ENCODE data around the gene TIGD3.

Gene TIGD3

DNA sequence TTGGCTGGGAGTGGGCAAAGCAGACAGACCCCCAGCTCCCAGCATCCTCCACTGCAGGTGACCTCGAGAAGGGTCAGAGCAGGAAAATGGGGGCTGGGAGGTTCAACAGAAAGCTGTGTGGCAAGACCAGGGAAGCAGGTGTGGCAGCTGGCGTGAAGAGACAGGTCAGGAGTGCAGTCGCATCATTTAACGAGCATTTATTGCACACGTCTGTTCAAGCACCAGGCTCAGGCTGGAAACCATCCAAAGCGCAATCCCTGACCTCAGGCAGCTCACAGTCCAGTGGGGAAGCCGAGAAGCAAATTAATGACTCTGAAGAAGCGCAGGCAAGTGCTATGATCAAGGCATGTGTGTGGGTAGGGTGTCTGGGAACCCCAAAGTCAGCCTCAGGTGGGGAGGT lies 20.5 kb downstream of the TIGD3 start:
- no peaks in the 10 kb centered on the region for H3K4me1 Mint-ChIP-seq (ENCODE audit: low read depth)
- H3K9me3 Mint-ChIP-seq = no peaks in the 10 kb centered on the region
- no peak overlapping the region for H3K27ac Mint-ChIP-seq

DNA sequence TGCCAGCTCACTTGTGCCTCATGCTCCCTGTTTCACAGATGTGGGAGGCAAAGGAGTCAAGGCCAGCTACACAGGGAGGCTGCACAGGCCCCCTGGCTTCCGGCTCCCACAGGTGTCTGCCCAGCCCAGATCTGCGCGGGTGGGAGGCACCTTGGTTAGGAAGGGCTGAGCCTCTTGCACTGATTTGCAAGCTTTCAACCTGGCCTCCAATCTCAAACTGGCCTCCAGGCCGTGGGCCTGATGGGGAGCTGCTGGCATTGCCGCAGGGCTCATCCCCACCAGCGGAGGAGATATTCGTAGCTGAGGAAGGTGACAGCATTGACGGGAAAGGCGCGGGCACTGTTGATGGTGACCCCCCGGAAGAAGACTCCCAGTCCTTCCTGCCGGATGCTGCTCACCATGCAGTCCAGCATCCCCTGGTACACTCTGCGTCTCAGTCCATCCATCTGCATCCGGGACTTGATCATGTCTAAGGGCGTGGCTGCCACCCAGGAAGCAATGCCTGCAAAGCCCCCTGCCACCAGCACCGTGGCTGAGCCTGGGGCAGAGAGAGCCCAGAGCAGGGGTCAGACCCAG lies 21.7 kb downstream of the TIGD3 start:
- H3K9me3 Mint-ChIP-seq = no peaks in the 10 kb centered on the region
- no peaks in the 10 kb centered on the region for H3K27me3 Mint-ChIP-seq (ENCODE audit: low read depth)
- H3K27ac Mint-ChIP-seq = no peak overlapping the region
- no peaks in the 10 kb centered on the region for H3K4me1 Mint-ChIP-seq (ENCODE audit: low read depth)
- H3K4me3 Mint-ChIP-seq = no peak overlapping the region
- no peaks in the 10 kb centered on the region for H3K36me3 Mint-ChIP-seq (ENCODE audit: low read depth)

More for the DNA sequence above, 20.5 kb downstream of the TIGD3 start:
- H3K27me3 Mint-ChIP-seq (ENCODE audit: low read depth) = no peaks in the 10 kb centered on the region
- H3K36me3 Mint-ChIP-seq (ENCODE audit: low read depth) = no peaks in the 10 kb centered on the region
- H3K4me3 Mint-ChIP-seq = no peak overlapping the region

DNA sequence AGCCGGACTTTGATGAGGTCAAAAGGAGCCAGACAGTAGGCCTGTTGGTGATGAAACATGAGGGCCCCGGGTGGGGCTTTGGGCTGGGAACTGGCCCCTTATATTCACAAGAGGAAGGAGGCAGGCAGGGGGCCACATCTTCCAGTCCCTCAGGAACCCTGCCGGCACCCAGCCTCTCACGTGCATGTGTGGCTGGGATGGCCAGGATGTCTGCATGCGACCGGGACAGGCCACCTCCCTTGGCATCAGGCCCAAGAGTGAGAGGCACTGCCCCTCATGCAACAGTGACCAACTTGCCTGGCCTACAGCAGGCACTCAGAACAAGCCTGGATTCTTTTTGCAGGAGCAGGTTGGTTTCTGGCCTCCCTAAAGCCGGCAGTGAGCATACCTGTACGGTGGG lies 22.5 kb downstream of the TIGD3 start:
- Mint-ChIP-seq H3K4me1 (ENCODE audit: low read depth) (peaks cover 5% of the 10 kb centered on the region), H3K9me3 (no peaks in the 10 kb centered on the region), H3K27me3 (ENCODE audit: low read depth) (no peaks in the 10 kb centered on the region), H3K36me3 (ENCODE audit: low read depth) (no peaks in the 10 kb centered on the region), H3K27ac (no peak overlapping the region), H3K4me3 (no peak overlapping the region)

DNA sequence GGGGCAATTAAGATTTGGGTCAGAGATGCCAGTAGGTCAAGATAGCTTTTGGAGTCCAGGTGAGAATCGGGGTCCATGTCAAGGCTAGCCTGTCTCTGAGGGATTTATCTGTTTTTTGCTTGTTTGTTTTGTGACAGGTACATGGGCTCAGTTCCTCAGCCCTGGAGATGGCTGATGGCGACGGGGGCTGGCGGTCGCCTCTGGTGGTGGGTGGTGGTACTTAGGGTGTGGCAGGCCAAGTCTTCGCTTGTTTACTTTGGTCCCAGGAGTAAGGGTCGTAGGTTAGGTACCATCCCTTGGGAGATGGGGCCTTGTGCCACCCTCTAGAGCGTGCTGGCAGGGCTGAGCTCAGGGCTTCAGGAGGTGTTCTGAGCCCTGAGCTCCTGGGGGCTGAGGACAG lies 23.2 kb downstream of the TIGD3 start:
- Mint-ChIP-seq H3K36me3 (ENCODE audit: low read depth) (no peaks in the 10 kb centered on the region), H3K9me3 (no peaks in the 10 kb centered on the region), H3K27ac (no peak overlapping the region), H3K27me3 (ENCODE audit: low read depth) (no peaks in the 10 kb centered on the region), H3K4me1 (ENCODE audit: low read depth) (peaks cover 11% of the 10 kb centered on the region), H3K4me3 (no peak overlapping the region)

DNA sequence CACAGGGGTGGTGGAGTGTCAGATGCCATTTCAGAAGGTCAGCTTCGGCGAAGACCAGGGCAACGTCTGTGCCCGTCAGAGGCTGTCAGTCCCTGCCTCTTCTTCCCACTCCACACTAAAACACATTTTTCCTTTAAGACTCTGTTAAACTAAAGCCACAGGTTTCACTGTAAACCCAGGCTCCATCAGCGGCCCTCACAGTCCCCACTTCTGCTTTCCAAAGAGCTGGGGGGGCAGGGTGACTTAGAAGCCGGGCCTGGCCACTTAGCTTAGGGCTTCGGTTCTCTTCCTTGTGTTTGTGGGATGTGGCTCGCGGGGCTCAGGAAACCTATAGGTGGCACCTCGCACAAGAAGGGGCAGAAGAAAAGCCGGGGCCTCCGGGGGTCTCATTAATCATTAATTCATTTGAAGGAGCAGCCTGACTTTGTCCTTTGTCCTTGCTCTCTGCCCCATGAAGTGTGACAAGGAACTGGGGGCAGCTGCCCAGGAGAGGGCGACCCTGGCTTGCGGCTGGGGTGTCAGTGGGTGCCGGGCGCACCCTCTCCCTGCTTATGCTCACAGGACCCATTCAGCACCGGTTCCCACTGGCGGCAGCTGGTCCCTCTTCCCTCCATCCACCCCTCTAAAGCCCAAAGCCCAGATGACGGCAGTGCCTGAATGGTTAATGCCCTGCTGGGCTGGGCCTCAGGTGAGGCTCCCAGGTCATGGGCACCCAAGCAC lies 23.8 kb downstream of the TIGD3 start:
- Mint-ChIP-seq H3K9me3 (no peaks in the 10 kb centered on the region), H3K4me1 (ENCODE audit: low read depth) (peaks cover 17% of the 10 kb centered on the region), H3K36me3 (ENCODE audit: low read depth) (no peaks in the 10 kb centered on the region), H3K27me3 (ENCODE audit: low read depth) (no peaks in the 10 kb centered on the region), H3K4me3 (no peak overlapping the region), H3K27ac (no peak overlapping the region)

DNA sequence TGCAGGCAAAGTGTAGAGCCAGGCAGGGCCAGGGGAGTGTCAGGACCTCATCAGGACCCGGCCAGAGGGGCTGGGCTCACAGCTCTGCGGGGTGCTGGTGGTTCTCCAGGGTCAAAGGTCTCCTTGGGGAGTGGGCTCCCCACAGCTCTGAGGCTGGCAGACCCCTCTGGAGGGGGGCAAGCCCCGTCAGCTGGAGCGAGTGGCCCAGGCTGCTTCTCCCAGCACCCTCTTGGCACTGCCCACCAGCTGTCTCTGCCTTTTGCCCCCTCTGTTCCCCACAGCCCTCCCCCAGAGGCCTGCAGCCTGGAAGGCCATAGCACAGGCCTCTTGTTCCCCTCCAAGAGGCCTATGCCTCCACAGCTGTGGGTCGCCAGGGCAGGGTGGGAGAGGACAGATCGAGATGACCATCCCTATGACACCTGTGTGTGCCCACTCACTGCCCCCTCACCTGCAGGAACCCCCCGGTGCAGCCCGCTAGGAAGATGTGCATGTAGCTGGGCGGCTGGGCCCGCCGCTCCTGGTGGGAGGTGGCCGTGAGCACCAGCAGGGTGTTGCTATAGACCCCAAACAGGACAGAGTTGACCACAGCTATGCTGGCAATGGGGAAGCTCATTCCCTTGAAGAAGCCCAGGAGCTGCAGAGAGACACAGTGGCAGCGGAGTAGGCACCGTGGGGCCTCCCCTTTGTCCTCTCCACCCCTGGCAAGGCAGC lies 24.5 kb downstream of the TIGD3 start:
- peaks cover 23% of the 10 kb centered on the region for H3K4me1 Mint-ChIP-seq (ENCODE audit: low read depth)
- H3K36me3 Mint-ChIP-seq (ENCODE audit: low read depth) = no peaks in the 10 kb centered on the region
- H3K27ac Mint-ChIP-seq = no peak overlapping the region
- H3K27me3 Mint-ChIP-seq (ENCODE audit: low read depth) = no peaks in the 10 kb centered on the region
- H3K4me3 Mint-ChIP-seq = no peak overlapping the region
- H3K9me3 Mint-ChIP-seq = no peaks in the 10 kb centered on the region

DNA sequence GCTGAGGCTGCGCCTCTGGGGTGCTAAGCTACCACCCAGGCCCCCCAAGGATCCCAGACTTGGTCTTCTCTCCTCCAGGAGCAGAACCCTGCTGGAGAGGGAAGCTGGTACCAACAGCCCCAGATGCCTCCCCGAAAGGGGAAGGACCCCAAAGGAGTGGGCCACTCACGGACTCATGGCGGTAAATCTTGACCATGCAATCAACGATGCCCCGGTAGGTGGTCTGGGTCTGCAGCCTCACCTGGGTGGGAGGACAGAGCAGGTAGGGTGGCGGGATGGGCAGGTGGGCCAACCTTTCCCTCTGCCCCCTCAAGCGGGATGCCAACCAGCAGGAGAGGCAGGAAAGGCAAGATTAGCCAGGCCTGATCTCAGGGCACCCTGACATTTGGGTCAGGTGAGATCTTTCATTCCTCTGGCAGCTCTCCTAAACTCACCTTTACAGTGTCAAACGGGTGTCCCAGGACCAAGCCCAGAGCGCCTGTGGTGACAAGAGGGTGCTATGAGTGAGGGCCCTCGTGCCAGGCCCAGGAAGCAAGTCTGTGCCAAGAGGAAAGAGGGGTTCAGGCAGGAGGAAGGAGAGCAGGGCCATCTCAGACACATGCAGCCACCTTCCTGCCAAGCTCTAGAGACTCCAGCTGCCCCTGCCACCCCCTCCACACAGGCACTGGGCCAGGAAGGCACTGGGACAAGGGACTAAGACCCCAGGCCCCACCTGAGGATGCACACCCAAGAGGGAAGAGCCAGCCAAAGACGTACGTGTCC lies 25.3 kb downstream of the TIGD3 start:
- Mint-ChIP-seq H3K27ac (peak overlapping the region; percentile 59), H3K4me1 (ENCODE audit: low read depth) (peaks cover 30% of the 10 kb centered on the region), H3K27me3 (ENCODE audit: low read depth) (no peaks in the 10 kb centered on the region), H3K9me3 (no peaks in the 10 kb centered on the region), H3K36me3 (ENCODE audit: low read depth) (no peaks in the 10 kb centered on the region), H3K4me3 (no peak overlapping the region)

DNA sequence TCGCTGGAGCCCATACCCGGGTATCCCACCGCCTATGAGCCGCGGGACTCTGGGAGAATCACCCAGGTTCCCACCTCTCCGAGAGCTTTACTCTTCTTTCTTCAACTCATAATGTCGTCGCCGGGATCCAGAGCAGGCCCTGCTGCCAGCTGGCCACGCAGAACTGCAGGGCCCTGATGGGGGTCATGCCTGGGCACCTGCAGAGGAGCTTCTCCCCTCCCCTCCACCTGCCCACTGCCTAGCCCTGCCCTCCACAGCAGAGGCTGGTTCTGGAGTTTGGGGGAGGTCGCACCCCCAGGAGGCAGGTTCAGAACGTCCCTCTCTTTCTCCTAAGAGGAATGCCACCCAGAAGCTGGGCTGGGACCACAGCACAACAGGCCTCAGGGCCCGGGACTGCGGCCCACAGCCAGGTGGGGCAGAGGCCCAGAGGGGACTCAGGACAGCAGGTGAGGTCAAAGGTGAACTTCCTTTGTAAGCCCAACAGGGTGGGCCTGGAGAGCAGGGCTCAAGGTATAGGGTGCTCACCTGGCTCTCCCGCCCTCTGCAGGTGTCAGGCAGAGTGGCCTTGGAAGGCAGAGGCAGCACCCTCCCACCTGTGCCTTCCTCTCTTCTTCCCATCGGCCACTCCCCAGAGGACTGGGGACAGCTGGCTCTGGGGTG lies 26.0 kb downstream of the TIGD3 start:
- Mint-ChIP-seq H3K27ac (peak overlapping the region; percentile 100), H3K4me3 (no peak overlapping the region), H3K9me3 (no peaks in the 10 kb centered on the region), H3K27me3 (ENCODE audit: low read depth) (no peaks in the 10 kb centered on the region), H3K36me3 (ENCODE audit: low read depth) (no peaks in the 10 kb centered on the region), H3K4me1 (ENCODE audit: low read depth) (peaks cover 37% of the 10 kb centered on the region)

DNA sequence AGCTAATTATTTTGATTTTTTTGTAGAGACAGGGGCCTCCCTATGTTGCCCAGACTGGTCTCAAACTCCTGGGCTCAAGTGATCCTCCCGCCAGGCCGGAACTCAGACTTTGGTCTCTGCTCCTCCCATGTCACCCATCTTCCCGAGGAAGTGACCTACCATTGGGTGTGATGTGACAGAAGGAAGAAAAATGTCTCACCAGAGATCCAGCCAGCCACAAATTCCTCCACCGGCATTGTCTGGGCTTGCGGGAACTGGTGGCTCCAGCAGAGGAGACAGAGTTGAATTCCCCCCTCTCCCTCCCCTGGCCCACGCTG lies 27.1 kb downstream of the TIGD3 start:
- H3K4me1 Mint-ChIP-seq (ENCODE audit: low read depth) = peaks cover 37% of the 10 kb centered on the region
- no peaks in the 10 kb centered on the region for H3K9me3 Mint-ChIP-seq
- H3K27me3 Mint-ChIP-seq (ENCODE audit: low read depth) = no peaks in the 10 kb centered on the region
- H3K4me3 Mint-ChIP-seq = peak overlapping the region; percentile 89
- peak overlapping the region; percentile 100 for H3K27ac Mint-ChIP-seq
- H3K36me3 Mint-ChIP-seq (ENCODE audit: low read depth) = no peaks in the 10 kb centered on the region

DNA sequence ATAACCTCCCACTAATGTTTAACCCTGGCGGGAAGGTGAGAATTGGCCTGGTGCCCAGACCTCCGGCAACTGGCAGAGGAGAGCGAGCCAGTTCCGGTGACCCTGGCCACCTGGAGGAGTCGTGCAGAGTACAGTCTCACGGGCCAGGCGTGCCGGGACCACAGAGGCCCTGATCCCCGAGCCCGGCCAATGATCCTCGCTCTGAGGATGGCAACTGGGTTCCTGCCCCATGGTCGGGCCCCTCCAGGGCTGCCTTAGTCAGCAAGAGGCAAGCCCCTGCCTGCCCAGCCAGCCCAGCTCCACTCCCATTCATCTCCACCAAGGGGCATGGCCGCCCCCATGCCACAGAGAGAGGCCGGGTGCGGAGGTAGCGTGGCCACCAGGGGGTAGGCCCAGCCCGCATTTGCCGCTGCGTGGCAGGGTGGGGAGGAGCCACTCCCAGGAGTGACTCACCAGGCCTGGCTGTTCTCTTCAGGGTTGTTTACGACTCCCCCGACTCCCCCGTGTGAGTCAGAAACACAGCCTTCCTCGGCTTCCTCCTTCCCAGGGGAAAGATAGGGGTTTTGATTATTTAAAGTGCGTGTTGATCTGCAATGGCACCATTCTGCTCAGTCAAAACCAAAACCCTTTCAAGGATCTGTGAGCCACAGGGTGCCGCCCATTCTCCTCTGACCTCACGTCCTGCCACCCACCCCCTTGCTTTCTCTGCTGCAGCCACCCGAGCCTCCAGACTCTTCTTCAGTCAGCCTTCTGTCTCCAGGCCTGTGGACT lies 27.7 kb downstream of the TIGD3 start, which contains the start of gene SLC25A45:
SLC25A45 (minus strand) TSS at position 614 of the 771 bp plus-strand sequence. CDS start 695 bp downstream, outside the sequence.
- peaks cover 37% of the 10 kb centered on the region for H3K4me1 Mint-ChIP-seq (ENCODE audit: low read depth)
- no peaks in the 10 kb centered on the region for H3K36me3 Mint-ChIP-seq (ENCODE audit: low read depth)
- no peaks in the 10 kb centered on the region for H3K27me3 Mint-ChIP-seq (ENCODE audit: low read depth)
- H3K9me3 Mint-ChIP-seq = no peaks in the 10 kb centered on the region
- H3K27ac Mint-ChIP-seq = peak within 1 kb of the TSS; percentile 100
- peak within 1 kb of the TSS; percentile 89 for H3K4me3 Mint-ChIP-seq

DNA sequence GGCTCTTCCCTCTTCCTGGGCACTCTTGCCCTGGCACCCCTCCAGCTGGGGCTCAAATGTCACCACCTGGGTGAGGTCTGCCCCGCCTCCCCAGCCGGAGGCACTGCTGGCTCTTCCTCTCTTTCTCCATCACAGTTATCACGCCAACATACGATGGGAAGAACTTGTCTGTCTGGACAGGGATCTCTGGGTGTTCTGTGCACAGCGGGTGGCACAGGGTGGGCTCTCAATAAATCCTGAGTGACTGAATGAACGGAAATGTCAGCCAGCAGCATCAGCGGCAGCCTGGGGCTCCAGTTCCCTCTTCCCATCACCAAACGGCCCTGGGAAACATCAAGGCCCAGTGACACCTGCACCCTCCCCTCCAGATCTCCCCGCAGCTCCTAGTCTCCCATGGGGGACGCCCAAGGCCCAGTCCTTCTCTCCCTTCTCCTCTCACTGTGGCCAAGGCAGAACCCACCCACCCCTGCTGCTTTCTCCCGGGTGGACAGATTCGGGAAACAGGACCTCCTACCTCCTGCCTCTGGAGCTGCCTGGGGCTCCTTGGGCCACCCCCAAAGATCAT lies 28.3 kb downstream of the TIGD3 start:
- Mint-ChIP-seq H3K36me3 (ENCODE audit: low read depth) (no peaks in the 10 kb centered on the region), H3K27me3 (ENCODE audit: low read depth) (no peaks in the 10 kb centered on the region), H3K4me1 (ENCODE audit: low read depth) (peaks cover 37% of the 10 kb centered on the region), H3K4me3 (peak overlapping the region; percentile 89), H3K9me3 (no peaks in the 10 kb centered on the region), H3K27ac (peak overlapping the region; percentile 100)

DNA sequence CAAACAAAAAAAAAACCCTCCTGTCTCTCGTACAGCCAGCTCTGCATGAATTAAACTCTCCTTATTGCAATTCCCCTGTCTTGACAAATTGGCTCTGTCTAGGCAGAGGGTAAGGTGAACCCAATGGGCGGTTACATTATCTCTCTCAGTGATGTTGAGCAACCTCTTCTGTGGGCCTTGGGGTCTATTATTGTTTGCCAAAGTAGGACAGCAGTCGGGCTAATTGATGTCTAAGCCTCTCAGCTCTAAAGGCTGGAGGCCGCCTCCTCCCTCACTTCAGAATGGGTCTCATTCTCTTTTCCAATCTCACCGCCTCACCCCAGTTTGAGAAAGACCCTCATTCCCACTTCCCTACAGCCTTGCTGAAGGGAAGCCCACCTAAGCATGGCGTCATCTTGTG lies 29.2 kb downstream of the TIGD3 start:
- H3K4me1 Mint-ChIP-seq (ENCODE audit: low read depth) = peaks cover 44% of the 10 kb centered on the region
- no peaks in the 10 kb centered on the region for H3K9me3 Mint-ChIP-seq
- H3K4me3 Mint-ChIP-seq = peak overlapping the region; percentile 50
- peak overlapping the region; percentile 100 for H3K27ac Mint-ChIP-seq
- peaks cover 4% of the 10 kb centered on the region for H3K36me3 Mint-ChIP-seq (ENCODE audit: low read depth)
- no peaks in the 10 kb centered on the region for H3K27me3 Mint-ChIP-seq (ENCODE audit: low read depth)

DNA sequence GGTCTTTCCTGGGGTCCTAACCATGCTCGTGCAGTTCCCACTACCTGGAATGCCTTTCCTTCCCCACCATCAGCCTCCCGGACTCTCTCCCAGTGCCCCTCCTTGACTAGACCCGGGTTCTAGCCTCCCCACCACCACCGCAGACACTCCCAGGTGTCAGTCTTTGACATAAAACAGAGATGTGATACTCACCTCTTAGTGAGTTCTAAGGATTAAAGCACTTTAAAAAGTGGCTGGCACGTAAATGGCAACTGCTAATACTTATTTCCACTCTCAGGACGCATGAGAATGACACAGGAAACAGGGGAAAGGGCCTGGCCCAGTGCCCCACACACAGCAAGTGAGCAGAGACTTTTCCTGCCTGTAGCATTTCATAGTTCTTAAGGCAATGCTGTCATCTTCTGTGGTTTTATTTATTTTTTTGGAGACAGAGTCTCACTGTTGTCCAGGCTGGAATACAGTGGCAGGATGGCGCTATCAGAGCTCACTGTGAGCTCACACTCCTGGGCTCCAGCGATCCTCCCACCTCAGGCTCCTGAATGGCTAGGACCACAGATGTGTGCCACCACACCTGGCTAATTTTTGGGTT lies 29.8 kb downstream of the TIGD3 start:
- no peaks in the 10 kb centered on the region for H3K27me3 Mint-ChIP-seq (ENCODE audit: low read depth)
- peak overlapping the region; percentile 100 for H3K27ac Mint-ChIP-seq
- peaks cover 5% of the 10 kb centered on the region for H3K36me3 Mint-ChIP-seq (ENCODE audit: low read depth)
- peak overlapping the region; percentile 50 for H3K4me3 Mint-ChIP-seq
- peaks cover 49% of the 10 kb centered on the region for H3K4me1 Mint-ChIP-seq (ENCODE audit: low read depth)
- no peaks in the 10 kb centered on the region for H3K9me3 Mint-ChIP-seq

Measured in T-helper 1 cell treated with Interleukin-12 subunit alpha and Interleukin-12 subunit beta and Interleukin-4 antibody, amounts not matched to agents 30 μg/mL and 1 μg/mL, for 36 hours (primary cell).